GM19328 (cell line): ENCODE data around the gene PRR36.

Experiments
- ATAC-seq: cut with Tn5 transposase; IDR thresholded peaks from one replicate; pipeline ENCODE4 v1.9.1; 2021; ENCODE audit warnings: mild to moderate bottlenecking, moderate library complexity; ENCODE audit not compliant: unreplicated experiment

PRR36 gene

DNA sequence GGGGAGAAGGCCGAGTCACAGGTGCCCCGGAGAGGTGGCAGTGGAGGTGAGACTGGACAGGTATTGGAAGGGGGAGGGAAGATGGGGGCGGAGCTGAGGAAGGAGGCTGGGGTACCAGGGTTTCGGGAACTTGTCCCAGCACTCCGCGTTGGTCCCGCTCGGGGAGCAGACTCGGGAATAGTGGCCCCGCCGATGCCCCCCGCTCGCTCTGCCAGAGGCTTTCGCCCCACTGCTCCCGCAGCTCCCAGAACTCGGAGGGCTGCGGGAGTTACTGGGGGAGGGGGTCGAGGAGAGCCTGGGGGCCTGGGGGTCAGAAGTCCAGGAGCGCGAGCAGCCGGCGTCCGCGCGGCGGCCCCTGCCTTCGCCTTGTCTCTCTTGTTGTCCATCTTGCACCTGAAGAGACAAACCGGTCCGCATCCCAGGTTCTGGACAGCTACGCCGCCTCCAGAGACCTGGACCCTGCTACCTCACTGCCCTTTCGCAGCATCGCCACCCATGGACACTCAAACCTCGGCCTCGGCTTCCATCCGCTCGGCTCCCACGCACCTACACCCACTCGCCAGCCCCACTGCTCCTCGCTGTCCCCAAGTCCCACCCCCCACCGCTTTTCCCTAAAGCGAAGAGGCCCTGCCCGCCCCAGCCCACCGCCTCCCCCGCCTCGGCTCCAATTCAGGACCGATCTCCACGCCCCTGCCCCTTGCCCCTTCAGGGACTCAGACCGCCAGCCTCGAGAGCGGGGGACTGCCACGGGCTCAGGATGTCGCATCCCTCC lies 700 bp downstream of the PRR36 start:
- ATAC-seq, result no peak

DNA sequence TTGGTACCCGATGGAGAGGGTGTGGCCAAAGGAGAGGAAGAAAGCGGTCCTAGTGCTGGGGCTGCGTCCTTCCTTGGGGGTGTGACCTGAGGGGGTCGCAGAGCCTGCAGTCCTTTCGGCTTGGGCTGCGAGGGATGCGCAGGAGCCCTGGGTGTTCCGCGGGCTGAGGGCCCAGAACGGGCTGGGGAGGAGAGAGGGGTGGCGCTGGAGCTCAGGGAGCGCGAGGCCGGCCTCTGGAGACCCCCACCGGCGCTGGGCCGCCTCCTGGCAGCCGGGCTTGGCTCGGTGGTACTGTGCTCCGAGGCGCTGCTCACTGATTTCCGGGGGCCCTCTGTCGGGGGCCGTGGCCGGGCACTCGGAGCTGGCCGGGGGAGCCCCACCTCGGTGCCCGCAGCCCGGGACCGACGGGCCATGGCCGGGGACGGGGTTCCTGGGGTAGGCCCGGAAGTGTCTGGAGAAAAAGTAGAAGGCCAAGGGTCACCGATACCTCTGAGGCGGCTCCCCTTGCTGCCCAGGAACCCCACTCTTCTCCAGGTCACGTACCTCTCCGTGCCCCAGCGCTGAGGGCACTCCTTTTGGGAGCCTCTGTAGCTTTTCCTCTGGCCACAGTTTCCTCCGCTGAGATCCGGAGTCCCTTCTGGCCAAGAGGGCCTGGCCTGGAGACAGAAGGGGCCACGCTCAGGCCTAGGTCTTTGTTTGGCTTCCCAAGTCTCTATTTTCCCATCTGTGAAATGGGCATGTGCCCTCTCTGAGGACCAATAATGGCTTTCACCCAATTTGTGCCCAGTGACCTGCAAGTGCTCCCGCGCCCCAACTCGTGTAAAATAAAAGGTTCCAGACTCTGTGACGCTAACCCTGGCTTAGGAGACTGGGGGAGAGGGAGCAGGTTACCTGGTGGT lies 1.6 kb downstream of the PRR36 start:
- ATAC-seq, result no peak

DNA sequence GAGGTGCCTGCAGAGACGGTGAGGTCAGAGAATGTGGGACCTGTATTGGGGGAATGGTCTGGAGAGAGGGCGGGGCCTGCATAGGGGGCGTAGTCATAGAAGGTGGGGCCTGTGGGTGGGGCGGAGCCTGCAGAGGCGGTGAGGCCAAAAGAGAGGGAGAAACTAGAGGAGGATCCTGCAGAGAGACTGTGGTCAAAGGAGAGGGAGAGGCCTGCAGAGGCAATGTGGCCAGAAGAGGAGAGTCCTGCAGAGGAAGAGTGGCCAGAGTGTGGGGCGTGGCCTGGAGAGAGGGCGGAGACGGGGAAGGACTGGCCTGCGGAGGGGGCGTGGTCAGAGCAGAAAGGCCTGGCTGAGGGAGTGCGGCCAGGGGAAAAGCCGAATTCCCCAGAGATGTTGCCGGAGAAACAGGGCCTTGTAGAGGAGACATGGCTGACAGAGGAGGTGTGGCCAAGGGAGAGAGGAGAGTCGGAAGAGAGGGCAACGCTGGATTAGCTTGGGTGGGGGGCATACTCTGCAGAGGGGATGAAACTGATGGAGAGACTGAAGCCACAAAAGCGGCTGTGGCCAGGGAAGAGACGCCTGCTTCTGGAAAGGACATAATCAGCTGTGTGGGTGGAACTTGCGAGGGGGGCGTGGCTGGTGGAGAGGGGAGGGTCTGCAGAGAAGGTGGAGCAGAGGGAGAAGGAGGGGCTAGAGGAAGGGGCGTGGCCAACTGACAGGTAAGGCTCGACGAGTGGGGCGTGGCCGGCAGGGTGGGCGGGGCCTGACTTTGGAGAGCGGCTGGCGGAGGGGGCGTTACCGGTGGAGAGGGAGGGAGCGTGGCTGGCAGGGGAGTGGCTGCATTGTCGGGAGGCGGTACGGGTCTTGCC lies 2.5 kb downstream of the PRR36 start:
- ATAC-seq, result no peak

DNA sequence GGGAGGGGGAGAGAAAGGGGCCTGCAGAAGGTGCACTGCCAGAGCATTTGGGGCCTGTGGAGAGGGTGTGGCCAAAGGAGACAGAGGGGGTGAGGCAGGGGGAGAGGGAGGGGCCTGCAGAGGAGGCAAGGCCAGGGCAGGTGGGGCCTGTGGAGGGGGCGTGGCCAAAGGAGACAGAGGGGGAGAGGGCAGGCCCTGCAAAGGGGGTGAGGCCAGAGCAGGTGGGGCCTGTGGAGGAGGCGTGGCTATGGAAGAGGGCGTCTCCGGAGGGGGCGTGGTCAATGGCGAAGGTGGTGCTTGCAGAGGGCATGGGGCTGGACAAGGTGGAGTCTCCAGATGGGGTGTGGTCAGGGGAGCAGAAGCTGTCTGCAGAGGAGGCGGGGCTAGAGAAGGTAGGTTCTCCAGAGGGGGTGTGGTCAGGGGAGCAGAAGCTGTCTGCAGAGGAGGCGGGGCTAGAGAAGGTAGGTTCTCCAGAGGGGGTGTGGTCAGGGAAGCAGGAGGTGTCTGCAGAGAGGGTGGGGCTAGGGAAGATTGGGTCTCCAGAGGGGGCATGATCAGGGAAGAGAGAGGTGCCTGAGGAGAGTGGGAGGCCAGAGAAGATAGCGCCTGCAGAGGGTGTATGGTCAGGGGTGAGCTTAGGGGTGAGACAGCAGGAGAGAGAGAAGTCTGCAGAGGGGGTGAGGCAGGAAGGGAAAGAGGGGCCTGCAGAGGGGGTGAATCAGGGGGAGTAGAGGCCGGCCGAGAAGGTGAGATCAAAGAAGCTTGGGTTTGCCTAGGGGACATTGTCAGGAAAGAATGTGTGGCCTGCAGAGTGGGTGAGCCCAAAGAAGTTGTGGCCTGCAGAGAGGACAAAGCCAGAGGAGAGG lies 3.4 kb downstream of the PRR36 start:
- no peak for ATAC-seq

DNA sequence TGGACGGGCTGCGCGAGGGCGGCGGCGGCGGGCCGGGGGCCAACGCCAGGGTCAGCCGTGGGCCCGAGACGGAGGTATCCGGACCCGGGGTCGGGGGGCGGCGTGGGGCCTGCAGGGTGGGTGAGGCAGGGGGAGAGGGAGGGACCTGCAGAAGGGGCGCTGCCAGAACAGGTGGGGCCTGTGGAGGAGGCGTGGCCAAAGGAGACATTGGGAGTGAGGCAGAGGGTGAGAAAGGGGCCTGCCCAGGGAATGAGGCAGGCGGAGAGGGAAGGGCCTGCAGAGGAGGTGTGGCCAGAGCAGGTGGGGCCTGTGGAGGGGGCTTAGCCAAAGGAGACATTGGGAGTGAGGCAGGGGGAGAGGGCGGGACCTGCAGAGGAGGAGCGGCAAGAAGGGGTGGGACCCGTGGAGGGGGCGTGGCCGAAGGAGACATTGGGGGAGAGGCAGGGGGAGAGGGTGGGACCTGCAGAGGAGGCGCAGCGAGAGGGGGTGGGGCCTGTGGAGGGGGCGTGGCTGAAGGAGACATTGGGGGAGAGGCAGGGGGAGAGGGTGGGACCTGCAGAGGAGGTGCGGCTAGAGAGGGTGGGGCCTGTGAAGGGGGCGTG lies 4.2 kb downstream of the PRR36 start:
- no peak for ATAC-seq

DNA sequence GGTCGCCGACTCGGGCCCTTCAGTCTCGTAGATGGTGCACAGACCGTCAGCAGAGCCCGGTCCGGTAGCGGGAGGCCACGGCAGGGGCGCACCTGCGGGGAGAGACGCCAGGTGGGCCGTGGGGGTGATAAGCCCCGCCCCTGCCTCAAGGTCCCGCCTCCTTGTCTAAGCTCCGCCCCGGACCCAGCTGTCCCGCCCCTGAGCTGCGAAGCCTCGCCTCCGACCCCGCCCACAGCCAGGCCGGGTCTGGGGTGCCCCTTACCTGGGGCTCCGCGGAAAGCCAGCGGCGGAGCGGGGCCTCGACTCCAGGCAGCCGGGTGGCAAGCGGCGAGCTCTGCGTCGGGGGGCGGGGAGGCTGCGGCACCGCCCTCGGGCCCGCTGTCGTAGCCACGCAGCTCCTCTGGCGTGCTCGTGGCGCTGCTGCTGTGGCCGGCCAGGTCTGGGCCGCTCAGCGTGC lies 4.7 kb downstream of the PRR36 start:
- peak; percentile 54 for ATAC-seq

DNA sequence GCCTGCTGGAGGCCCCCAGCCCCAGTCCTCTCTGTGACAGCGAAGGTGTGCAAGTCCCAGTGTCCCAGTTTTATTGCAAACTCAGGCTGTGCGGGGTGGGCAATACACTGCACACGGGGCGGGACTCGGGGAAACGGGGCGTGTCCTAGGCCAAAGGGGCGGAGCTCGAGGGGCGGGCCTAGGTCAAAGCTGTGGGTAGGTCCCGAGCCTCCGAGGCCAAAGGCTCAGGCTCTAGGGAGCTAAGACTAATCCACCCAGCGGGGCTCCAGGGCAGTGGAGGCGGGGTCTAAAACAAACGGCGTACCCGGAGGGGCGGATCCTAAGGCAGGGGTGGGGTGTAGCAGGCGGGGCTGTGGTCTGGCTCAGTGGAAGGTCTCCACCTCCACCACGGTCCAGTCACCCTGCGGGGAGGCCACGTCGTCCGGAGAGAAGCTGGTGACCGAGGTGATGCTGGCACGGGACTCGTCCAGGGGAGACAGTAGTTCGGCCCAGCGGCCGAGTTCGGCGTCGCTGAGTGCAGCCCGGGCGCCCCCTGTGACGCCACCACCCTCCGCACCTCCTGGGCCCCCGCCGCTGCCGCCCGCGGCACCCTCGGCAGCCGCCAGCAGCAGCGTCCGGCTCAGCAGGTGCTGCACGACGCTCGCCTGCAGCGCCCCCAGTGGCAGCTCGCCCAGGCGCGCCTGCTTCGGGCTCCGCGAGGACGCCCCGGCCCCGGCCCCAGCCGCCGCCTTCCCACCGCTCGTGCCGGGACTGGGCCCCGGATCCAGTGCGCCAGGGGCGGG lies 5.3 kb downstream of the PRR36 start:
- ATAC-seq, result peak; percentile 65

DNA sequence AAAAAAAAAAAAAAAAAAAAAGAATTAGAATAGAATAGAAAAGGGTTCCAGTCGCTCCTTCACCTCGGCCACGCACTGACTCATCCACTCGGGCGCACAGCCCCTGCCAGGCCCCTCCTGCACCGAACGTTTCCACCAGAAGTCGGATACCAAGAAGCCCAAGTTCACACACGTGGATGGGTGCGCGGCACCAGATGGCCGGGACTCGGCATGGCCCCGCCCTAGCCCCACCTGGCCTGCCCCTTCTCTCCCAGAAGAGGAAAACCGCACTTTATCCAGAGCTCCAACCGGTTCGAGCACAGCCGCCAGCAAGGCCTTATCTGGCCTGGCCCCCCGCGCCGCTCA lies 5.9 kb downstream of the PRR36 start:
- no peak for ATAC-seq

DNA sequence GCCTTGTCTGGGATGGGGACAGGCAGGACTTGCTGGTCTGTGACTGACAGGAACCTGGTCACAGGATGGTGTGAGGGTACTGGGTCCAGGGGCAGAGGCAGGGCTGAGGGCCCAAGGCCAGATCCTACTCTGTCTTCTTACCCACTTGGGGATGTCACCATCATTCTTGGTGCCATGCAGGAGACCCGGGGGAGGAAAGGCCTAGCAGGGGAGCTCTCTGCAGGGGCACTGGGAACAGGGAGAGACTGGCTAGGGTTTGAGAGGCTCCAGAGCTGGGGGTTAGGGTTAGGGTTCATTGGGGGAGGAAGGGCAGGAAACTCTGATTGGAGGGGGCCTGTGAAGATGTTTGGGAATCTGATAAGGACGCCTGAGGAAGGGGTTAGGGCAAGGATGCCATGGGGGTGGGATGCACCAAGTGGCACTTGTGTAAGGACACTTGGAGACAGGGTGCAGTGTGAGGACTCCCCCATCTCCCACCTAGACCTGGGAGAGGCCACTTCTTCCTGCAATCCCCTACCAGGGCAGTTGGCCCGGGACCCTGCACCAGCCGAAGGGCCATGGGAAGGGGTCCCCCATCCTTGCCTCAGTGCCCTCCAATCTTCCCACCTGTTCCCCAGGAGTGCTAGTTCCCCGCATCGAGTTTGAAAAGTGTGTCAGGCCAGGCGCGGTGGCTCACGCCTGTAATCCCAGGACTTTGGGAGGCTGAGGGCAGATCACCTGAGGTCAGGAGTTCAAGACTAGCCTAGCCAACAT lies 6.9 kb downstream of the PRR36 start:
- ATAC-seq, result no peak

DNA sequence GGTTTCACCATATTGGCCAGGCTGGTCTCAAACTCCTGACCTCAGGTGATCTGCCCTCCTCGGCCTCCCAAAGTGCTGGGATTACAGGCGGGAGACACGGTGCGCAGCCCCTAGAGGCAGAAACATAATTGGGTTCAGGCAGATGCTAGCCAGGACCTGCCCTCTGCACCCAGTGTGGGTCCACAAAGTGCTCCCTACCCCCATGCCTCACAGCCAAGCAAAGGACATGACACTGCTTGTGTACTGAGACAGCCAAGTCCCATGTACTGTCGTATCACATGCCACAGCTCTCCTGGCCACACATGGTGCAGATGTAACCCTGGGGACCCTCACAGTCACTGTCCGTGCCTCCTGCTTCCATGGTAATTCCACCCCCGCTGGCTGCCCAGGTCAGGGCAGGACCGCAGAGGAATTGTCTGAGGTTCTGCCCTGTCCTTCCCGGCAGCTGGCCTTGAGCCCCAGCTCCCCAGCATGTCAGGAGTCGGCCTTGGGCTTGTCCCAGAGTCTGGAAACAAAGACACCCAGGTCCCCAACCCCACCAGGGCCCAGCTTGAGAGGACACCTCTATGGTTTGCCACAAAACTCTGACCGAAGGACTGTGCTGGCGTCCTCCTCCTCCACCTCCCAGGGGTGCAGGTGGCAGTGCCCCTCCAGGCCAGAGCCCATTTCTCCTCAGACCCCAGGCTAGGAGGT lies 7.6 kb downstream of the PRR36 start:
- no peak for ATAC-seq

DNA sequence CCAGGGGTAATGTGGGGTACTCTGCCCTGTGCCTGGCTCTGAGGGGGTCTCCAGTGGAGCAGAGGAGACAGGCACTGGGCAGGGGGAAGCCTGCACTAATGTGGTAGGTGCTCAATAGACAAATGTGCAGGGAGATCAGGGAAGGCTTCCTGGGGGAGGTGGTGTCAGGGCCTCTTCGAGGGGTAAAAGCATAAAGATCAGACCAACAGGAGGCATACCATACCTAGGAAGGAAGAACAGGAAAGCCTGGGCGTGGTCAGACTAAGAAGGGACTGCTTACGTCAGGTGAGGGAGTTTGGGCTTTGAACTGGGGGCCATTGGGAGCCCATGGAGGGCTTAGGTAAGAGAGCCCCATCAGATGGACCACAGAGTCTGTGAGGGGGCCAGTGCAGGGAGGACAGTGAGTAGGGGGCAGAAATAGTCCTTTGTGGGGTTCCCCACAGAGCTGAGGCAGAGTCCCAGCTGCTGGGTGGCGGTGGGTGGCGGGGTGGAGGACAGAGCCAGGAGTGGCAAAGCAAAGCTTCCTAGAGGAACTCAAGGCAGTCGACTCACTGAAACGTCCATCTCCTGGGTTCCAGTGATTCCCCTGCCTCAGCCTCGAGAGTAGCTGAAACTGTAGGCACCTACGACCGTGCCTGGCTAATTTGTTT lies 8.8 kb downstream of the PRR36 start:
- no peak for ATAC-seq

DNA sequence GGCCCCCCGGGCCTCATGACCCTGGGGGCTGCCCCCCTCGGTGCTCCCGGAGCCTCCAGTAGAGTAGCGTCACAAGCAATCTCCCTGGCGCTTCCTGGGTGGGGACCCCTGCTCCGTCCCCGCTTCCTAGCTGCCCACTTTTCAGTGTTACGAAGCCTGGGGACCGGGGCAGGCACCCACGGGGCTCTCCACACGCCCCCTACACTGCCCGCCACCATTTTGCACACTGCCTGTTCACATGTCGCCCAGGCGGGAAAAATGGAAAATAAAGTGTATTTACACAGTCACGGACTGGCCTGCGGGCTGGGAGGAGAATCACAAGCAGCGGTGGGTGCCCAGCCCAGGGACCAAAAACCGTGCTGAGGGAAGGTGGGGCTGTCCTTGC lies 9.5 kb downstream of the PRR36 start:
- no peak for ATAC-seq

DNA sequence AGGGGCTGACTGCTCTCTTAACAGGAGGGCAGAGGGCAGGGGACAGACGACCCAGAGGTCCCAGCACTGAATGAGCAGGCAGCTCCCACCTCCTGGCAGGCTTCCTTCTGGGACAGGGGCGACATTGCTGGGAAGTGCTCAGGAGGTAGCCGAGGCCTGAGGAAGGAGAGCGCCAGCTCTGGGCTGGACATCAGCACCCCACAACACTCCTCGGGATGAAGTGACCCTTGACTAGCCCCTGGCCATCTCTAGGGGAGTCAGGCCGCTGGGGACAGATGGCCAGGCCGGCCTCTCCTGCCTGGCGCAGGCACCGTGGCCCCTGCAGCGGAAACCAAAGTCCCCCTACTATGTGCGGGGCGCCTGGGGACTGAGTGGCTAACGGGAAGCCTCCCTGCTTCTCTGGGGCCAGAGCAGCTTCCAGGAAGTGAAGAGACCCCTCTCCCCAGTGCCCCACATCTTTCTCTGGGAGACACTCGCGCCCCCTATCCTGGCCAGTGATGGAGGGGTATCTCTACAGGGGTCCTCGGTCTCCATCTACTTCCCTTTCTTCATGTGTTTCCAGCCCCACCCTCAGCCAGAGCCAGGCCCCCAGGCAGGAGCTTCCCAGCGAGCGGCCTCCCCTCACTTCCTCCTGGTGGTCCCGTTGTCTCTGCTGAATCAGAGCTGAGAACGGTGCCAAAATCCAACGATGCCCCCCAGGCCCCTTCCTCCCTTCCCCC lies 10.1 kb downstream of the PRR36 start:
- no peak for ATAC-seq

DNA sequence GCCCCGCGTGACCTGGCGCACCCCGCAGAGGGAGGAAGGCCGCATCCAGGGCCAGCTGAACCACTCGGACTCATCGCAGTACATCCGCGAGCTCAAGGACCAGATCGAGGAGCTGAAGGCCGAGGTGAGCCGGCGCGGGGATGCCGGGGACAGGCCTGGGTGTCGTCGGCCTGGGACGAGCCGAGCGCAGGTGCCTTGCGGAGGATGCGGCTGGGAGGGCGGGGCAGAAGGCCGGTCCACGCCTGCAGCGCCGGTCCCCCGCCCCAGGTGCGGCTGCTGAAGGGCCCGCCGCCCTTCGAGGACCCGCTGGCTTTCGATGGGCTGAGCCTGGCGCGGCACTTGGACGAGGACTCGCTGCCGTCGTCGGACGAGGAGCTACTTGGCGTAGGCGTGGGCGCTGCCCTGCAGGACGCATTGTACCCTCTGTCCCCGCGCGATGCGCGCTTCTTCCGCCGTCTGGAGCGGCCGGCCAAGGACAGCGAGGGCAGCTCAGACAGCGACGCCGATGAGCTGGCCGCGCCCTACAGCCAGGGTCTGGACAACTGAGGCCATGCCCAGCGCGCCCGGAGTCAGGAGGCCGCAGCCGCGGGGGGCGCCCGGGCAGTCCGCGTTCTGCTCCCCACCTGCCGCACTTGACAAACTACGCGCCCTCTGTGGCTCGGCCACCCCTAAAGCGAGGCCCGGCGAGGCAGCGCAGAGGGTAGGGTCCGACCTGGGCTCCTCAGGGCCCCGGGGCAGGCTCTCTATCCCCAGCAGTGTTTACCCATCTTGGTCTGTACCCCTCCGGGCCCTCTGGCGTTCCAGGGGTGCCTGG lies 10.8 kb downstream of the PRR36 start:
- ATAC-seq, result no peak

DNA sequence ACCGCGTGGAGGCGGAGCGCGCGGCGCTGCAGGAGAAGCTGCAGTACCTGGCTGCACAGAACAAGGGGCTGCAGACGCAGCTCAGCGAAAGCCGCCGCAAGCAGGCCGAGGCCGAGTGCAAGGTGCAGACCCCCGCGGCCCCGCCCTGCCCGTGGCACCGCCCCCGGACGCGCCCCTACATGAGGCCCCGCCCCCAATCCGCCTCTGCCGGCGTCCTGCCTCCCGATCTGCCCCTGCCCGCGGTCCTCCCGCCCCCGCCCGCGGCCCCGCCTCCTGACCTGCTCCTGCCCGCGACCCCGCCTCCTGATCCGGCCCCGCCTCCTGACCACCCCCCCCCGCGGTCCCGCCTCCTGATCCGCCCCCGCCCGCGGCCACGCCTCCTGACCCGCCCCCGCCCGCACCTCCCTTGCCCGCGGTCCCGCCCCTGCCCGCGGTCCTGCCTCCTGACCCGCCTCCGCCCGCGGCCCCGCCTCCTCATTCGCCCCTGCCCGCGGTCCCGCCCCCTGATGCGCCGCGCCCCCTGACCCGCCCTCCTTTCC lies 11.7 kb downstream of the PRR36 start:
- no peak for ATAC-seq
